Astrocyte (in vitro differentiated cells and primary cell): Measurements from ENCODE around the gene XXYLT1. TPM values are rescaled to one million over a fixed set of nuclear protein-coding genes. Genes with fewer than 3 reads are reported as not detected.
A peak's percentile ranks its signal among the peaks of the same experiment; 100 is the strongest.

Source experiments
- DNase-seq: peaks from one replicate; pipeline ENCODE4 v3.0.0-alpha.2; 2010; ENCODE audit warnings: low read depth
- FAIRE-seq: peaks from 2 replicates; lab custom pipeline; 2011; peaks lifted over from hg19 to GRCh38; lab: Jason Lieb, UNC
- H2AFZ ChIP-seq: 2 replicates; pipeline ENCODE4 v1.6.0; 2012; ENCODE audit warnings: low read depth, low read length, inconsistent platforms
- H3K27ac ChIP-seq: 2 replicates; pipeline ENCODE4 v1.5.1; 2011; ENCODE audit warnings: low read depth, low read length, inconsistent platforms
- H3K27me3 ChIP-seq: 2 replicates; pipeline ENCODE4 v1.6.0; 2011; ENCODE audit warnings: low read length, inconsistent platforms; ENCODE audit not compliant: insufficient read depth
- H3K36me3 ChIP-seq: 2 replicates; pipeline ENCODE4 v1.5.1; 2011; ENCODE audit warnings: low read length, inconsistent platforms; ENCODE audit not compliant: insufficient read depth
- H3K4me1 ChIP-seq: 2 replicates; pipeline ENCODE4 v1.5.1; 2011; ENCODE audit warnings: low read length, inconsistent platforms; ENCODE audit not compliant: insufficient read depth
- H3K4me2 ChIP-seq: 2 replicates; pipeline ENCODE4 v1.6.0; 2012; ENCODE audit warnings: low read length, inconsistent platforms
- H3K4me3 ChIP-seq: 2 replicates; pipeline ENCODE4 v1.5.1; 2011; ENCODE audit warnings: low read depth, mild to moderate bottlenecking, low read length, inconsistent platforms; ENCODE audit not compliant: insufficient read depth
- H3K79me2 ChIP-seq: 2 replicates; pipeline ENCODE4 v1.6.0; 2012; ENCODE audit warnings: mild to moderate bottlenecking, low read length, inconsistent platforms; ENCODE audit not compliant: insufficient read depth
- H3K9ac ChIP-seq: 2 replicates; pipeline ENCODE4 v1.6.0; 2012; ENCODE audit warnings: mild to moderate bottlenecking, low read length, inconsistent platforms
- H3K9me3 ChIP-seq: 2 replicates; pipeline ENCODE4 v1.5.1; 2012; ENCODE audit warnings: low read depth, mild to moderate bottlenecking, low read length, inconsistent platforms; ENCODE audit not compliant: insufficient read depth
- H4K20me1 ChIP-seq: 2 replicates; pipeline ENCODE4 v1.6.0; 2012; ENCODE audit warnings: low read length, inconsistent platforms; ENCODE audit not compliant: insufficient read depth
- H3K27ac Mint-ChIP-seq: one replicate; pipeline ENCODE4 v1.8.0; 2021; ENCODE audit warnings: mild to moderate bottlenecking, mixed read lengths; ENCODE audit not compliant: unreplicated experiment
- H3K27me3 Mint-ChIP-seq: one replicate; pipeline ENCODE4 v1.8.0; 2021; ENCODE audit warnings: low read depth, mixed read lengths; ENCODE audit not compliant: unreplicated experiment
- H3K36me3 Mint-ChIP-seq: one replicate; pipeline ENCODE4 v1.8.0; 2021; ENCODE audit warnings: low read depth, mixed read lengths; ENCODE audit not compliant: unreplicated experiment
- H3K4me1 Mint-ChIP-seq: one replicate; pipeline ENCODE4 v1.8.0; 2021; ENCODE audit warnings: low read depth, mixed read lengths; ENCODE audit not compliant: unreplicated experiment
- H3K4me3 Mint-ChIP-seq: one replicate; pipeline ENCODE4 v1.8.0; 2021; ENCODE audit warnings: mild to moderate bottlenecking, moderate library complexity, mixed read lengths; ENCODE audit not compliant: unreplicated experiment
- H3K9me3 Mint-ChIP-seq: one replicate; pipeline ENCODE4 v1.8.0; 2021; ENCODE audit warnings: mild to moderate bottlenecking, mixed read lengths; ENCODE audit not compliant: unreplicated experiment
- CTCF ChIP-seq: IDR thresholded peaks from 2 replicates; pipeline ENCODE4 v1.5.1; 2011; ENCODE audit warnings: low read depth, mild to moderate bottlenecking, inconsistent platforms, low read length, moderate library complexity; ENCODE audit not compliant: insufficient read depth
- EZH2 ChIP-seq: IDR thresholded peaks from 2 replicates; pipeline ENCODE4 v1.6.1; 2012; ENCODE audit warnings: mild to moderate bottlenecking, low read length, inconsistent platforms; ENCODE audit not compliant: insufficient read depth
- total RNA-seq: library from RNA; stranded (reverse); gene quantifications from 2 replicates; pipeline ENCODE4 v1.2.1, GENCODE V29; 2021

Gene XXYLT1
- total RNA-seq, 1 donor from 2014 or later: 26.2 TPM

- Histone ChIP-seq H3K4me2 (peak overlapping the region; percentile 60), H3K27ac (no peak overlapping the region), H3K4me1 (peaks cover 38% of the 10 kb centered on the region), H3K36me3 (no peaks in the 10 kb centered on the region), H2AFZ (no peak overlapping the region), H3K4me3 (no peak overlapping the region), H3K9ac (no peak overlapping the region), H4K20me1 (no peaks in the 10 kb centered on the region), H3K79me2 (peaks cover 4% of the 10 kb centered on the region), H3K9me3 (no peaks in the 10 kb centered on the region), H3K27me3 (no peaks in the 10 kb centered on the region)
- Mint-ChIP-seq H3K9me3 (no peaks in the 10 kb centered on the region), H3K27ac (no peak overlapping the region), H3K27me3 (no peaks in the 10 kb centered on the region), H3K4me3 (no peak overlapping the region), H3K4me1 (peaks cover 37% of the 10 kb centered on the region), H3K36me3 (peaks cover 12% of the 10 kb centered on the region)
- FAIRE-seq (no peak), DNase-seq (no peak)
- TF ChIP-seq CTCF: no peak
- TF ChIP-seq EZH2: no peak
These were observed 92.6 kb downstream of the XXYLT1 start for GRCh38 chr3:195178124-195178910.

- Histone ChIP-seq H3K9me3 (no peaks in the 10 kb centered on the region), H3K27me3 (no peaks in the 10 kb centered on the region), H3K4me3 (no peak overlapping the region), H2AFZ (no peak overlapping the region), H3K9ac (no peak overlapping the region), H3K4me1 (peaks cover 38% of the 10 kb centered on the region), H3K4me2 (peak overlapping the region; percentile 60), H3K36me3 (no peaks in the 10 kb centered on the region), H4K20me1 (no peaks in the 10 kb centered on the region), H3K79me2 (peaks cover 4% of the 10 kb centered on the region), H3K27ac (no peak overlapping the region)
- Mint-ChIP-seq H3K27ac (no peak overlapping the region), H3K4me3 (no peak overlapping the region), H3K27me3 (no peaks in the 10 kb centered on the region), H3K9me3 (no peaks in the 10 kb centered on the region), H3K36me3 (peaks cover 12% of the 10 kb centered on the region), H3K4me1 (peaks cover 30% of the 10 kb centered on the region)
- TF ChIP-seq CTCF (no peak), EZH2 (no peak)
- FAIRE-seq (no peak), DNase-seq (no peak)
These were observed 93.4 kb downstream of the XXYLT1 start for GRCh38 chr3:195177422-195178123.

GRCh38 chr3:195176776-195177175 is 94.2 kb downstream of the XXYLT1 start:
- TF ChIP-seq CTCF (no peak), EZH2 (no peak)
- no peak overlapping the region for H2AFZ ChIP-seq
- H3K27me3 ChIP-seq: no peaks in the 10 kb centered on the region
- H4K20me1 ChIP-seq: no peaks in the 10 kb centered on the region
- H3K36me3 Mint-ChIP-seq: peaks cover 12% of the 10 kb centered on the region
- H3K9ac ChIP-seq: no peak overlapping the region
- no peaks in the 10 kb centered on the region for H3K9me3 ChIP-seq
- FAIRE-seq: no peak
- H3K4me3 Mint-ChIP-seq: no peak overlapping the region
- H3K4me1 Mint-ChIP-seq: peaks cover 24% of the 10 kb centered on the region
- peaks cover 4% of the 10 kb centered on the region for H3K79me2 ChIP-seq
- no peak overlapping the region for H3K4me2 ChIP-seq
- no peak for DNase-seq
- no peaks in the 10 kb centered on the region for H3K36me3 ChIP-seq
- H3K4me1 ChIP-seq: peaks cover 38% of the 10 kb centered on the region
- no peaks in the 10 kb centered on the region for H3K9me3 Mint-ChIP-seq
- no peak overlapping the region for H3K4me3 ChIP-seq
- H3K27me3 Mint-ChIP-seq: no peaks in the 10 kb centered on the region
- H3K27ac Mint-ChIP-seq: no peak overlapping the region
- no peak overlapping the region for H3K27ac ChIP-seq
